ENCODE measurements around the gene CARD11.

DNA sequence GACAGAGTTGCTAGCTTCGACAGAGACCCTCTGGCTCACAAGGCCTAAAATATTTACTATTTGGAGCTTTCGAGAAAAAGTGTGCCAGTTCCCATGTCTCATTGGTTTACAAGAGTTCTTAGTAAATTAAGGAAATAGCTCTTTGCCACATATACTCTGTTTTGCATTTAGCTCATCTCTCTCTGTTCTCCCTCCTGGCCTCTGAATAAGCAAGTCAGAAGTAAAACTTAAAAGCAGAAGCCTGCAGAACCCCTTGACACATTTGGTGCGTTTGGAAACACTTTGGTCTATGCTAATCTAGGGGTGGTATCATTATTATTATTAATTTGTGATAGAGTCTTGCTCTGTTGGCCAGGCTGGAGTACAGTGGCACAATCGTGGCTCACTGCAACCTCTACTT is 6.4 kb downstream of the CARD11 start:
- TF ChIP-seq, protein P1, sequence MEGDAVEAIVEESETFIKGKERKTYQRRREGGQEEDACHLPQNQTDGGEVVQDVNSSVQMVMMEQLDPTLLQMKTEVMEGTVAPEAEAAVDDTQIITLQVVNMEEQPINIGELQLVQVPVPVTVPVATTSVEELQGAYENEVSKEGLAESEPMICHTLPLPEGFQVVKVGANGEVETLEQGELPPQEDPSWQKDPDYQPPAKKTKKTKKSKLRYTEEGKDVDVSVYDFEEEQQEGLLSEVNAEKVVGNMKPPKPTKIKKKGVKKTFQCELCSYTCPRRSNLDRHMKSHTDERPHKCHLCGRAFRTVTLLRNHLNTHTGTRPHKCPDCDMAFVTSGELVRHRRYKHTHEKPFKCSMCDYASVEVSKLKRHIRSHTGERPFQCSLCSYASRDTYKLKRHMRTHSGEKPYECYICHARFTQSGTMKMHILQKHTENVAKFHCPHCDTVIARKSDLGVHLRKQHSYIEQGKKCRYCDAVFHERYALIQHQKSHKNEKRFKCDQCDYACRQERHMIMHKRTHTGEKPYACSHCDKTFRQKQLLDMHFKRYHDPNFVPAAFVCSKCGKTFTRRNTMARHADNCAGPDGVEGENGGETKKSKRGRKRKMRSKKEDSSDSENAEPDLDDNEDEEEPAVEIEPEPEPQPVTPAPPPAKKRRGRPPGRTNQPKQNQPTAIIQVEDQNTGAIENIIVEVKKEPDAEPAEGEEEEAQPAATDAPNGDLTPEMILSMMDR (IDR thresholded peaks at IDR 0.05) = no peak
- TF ChIP-seq POLR2A (IDR thresholded peaks at IDR 0.05) = no peak
